Globus pallidus (tissue), 1 donor: Measurements from ENCODE around the gene TPSD1.
"Not testable (repeated sequence)": the region's sequence is repeated elsewhere in the genome, so short reads cannot be mapped to it uniquely, and the experiment has no call there.

Experiments used
- DNase-seq: peaks from one replicate; pipeline ENCODE4 v3.0.0-alpha.2; 2015; ENCODE audit warnings: low spot score

TPSD1 gene

GRCh38 chr16:1241081-1241480 lies 14.8 kb upstream of the TPSD1 start:
- not testable (repeated sequence) for DNase-seq

GRCh38 chr16:1243363-1243762 lies 12.5 kb upstream of the TPSD1 start:
- not testable (repeated sequence) for DNase-seq

DNA sequence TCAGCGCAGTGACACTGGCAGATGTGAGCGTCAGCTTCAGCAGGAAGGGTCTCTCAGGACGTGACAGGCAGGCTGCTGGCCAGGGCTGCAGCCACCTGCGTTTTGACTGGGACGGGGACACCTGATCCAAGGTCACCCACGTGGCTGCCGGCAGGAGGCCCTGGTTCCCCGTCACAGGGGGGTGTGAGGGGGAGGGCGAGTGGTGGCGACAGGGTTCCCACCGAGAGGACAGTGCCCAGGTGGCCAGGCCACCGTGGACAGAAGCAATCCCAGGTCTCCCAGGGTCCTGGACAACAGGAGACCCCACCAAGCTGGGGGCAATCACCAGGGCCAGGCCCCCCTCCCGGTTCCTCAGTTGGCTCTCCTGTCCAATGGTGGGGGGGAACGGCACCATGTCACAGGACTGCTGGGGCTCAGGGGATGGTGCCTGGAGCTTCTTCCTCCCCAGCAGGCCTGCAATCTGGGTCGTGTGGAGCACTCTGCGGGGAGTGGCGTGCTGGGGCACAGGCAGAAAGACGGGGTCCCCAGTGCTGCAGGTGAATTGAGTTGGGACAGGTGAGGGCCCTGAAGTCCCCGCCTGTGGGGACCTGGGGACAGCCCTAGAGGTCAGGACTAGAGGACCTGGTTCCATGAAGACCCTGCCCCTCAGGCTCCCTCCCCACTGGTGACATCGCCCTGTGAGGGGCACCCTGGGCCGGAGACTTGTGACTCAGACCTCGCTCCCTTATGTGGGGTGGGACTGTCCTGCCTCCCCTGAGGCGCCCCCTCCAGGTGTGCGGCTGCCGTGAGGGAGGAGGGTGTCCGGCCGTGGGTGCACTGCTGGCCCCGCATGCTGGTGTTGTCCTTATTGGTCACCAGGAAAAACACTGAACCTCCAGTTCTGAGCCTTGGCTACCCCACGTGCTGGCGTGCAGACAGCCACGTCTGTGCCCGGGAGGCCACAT lies 11.7 kb upstream of the TPSD1 start:
- not testable (repeated sequence) for DNase-seq

DNA sequence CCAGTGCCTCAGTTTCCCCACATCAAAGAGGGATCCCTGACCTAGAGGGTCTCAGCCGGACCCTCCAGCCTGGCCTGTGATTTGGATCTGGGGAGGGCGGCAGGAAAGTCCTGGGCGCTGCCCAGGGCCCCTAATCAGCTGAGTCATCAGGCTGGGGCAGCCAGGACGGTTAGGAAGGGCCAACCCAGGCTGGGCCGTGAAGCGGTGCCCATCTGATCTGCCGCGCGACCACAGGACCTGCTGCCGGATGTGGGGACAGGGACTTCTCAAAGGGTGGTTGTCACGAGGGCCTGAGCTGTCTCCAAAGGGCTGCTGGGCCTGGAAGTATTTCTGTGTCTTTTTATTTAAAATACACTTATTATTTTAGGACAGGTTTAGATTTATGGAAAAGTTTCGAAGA lies 11.0 kb upstream of the TPSD1 start:
- DNase-seq = no peak

GRCh38 chr16:1245452-1246020 lies 10.3 kb upstream of the TPSD1 start:
- no peak for DNase-seq

GRCh38 chr16:1247903-1248537 lies 7.8 kb upstream of the TPSD1 start:
- not testable (repeated sequence) for DNase-seq

- DNase-seq = not testable (repeated sequence)
Measured at GRCh38 chr16:1249031-1249755, 6.7 kb upstream of the TPSD1 start.

GRCh38 chr16:1253701-1254364 lies 2.0 kb upstream of the TPSD1 start:
- not testable (repeated sequence) for DNase-seq

DNA sequence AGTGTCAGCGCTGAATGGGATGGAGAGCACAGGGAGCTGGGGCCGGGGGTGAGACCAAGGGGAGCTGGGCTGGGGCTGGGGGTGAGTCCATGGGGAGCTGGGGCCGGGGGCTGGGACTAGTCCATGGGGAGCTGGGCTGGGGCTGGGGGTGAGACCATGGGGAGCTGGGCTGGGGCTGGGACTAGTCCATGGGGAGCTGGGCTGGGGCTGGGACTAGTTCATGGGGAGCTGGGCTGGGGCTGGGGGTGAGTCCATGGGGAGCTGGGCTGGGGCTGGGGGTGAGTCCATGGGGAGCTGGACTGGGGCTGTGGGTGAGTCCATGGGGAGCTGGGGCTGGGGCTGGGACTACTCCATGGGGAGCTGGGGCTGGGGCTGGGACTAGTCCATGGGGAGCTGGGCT lies 1.0 kb upstream of the TPSD1 start:
- DNase-seq = not testable (repeated sequence)

- DNase-seq = not testable (repeated sequence)
Measured at GRCh38 chr16:1256296-1256873, 516 bp downstream of the TPSD1 start.

DNA sequence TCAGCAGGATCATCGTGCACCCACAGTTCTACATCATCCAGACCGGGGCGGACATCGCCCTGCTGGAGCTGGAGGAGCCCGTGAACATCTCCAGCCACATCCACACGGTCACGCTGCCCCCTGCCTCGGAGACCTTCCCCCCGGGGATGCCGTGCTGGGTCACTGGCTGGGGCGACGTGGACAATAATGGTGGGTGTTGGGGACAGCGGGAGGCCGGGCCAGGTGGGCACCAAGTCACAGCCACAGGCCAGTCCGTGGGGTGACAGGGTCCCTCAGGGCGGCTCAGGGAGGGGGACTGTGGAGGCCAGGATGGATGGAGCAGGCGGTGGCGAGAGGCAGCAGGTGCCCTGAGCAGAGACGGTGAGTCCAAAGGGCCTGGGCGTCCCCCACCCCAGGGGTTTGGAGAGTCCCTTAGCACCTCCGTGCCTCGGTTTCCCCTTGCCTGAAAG lies 1.0 kb downstream of the TPSD1 start:
- no peak for DNase-seq

GRCh38 chr16:1257561-1258224 lies 1.8 kb downstream of the TPSD1 start:
- DNase-seq = no peak

DNA sequence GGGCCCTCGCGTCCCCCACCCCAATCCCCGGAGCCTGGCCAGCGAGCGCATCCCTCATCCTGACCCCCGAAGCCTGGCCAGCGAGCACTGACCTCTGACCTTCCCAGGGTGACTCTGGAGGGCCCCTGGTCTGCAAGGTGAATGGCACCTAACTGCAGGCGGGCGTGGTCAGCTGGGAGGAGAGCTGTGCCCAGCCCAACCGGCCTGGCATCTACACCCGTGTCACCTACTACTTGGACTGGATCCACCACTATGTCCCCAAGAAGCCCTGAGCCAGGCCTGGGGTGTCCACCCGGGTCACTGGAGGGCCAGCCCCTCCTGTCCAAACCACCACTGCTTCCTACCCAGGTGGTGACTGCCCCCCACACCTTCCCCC lies 2.3 kb downstream of the TPSD1 start:
- no peak for DNase-seq

- DNase-seq = no peak
Measured at GRCh38 chr16:1258906-1259759, 3.3 kb downstream of the TPSD1 start.

DNA sequence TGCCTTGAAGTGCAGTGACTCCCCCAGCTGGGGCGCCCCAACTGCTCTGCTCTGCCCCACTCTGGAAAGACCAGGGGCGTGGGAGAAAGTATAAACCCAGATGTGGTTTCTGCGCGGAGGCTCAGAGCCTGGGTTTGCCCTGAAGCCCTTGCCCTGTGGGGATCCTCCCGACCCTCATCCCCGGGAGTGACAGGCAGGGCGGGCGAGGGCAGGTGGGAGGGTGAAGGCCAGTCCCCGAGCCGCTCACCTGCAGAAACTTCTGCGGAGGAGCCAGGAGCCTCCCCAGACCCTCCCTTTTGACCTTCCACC lies 3.8 kb downstream of the TPSD1 start:
- DNase-seq = no peak

- no peak for DNase-seq
Measured at GRCh38 chr16:1260101-1260680, 4.3 kb downstream of the TPSD1 start.

GRCh38 chr16:1261131-1261892 lies 5.4 kb downstream of the TPSD1 start:
- DNase-seq = no peak

DNA sequence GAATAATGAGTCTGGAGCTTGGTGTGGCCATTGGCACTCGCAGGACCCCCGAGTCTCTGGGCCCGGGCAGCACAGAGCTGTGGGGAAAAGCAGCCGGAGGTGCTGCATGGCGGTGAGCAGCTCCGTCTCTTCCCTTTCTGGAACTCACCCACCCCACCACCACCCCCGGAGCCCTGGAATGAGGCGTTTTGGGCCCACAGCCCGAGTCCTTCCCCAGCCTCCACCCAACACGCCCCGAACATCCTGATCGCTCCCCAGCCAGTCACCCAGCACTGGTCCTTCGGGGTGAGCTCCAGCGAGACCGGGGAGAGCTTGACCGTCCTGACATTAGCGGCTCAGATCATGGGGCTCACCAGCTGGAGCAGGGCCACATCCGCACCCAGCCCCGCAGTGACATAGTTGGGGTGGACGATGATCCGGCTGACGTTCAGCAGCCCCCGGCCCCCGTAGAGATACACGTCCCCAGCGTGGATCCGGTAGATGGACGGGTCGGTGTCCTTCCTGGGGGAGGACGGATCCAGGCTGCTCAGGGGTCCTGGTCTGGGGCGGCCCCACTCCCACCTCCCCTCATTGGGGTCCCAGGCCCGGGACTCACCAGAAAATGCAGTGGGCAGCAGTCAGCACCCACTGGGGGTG lies 6.5 kb downstream of the TPSD1 start:
- no peak for DNase-seq
